Suppressor macrophage treated with lipopolysaccharide for 4 hours (primary cell): ENCODE results near the gene STXBP4.
"Not testable (repeated sequence)": the region's sequence is repeated elsewhere in the genome, so short reads cannot be mapped to it uniquely, and the experiment has no call there.

Experiments
- DNase-seq: peaks from one replicate; pipeline ENCODE4 v3.0.0-alpha.2; 2020

Gene STXBP4

DNA sequence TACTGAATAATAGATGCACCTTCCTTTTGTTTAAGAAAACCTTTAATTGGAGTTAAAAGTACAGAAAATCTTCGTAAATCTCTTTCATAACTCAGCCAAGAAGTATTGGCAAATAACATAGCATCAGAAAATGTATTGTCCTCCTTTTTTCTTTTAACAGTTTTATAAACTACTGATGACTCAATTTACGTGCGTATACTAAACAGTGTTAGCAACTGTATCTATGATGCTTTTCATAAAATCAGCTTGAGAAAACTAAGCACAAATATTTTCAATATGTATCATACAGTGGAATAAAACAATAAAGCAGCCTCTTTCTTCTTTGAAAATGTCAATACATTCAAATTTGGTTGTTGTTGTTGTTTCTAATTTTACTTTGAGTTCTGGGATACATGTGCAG, 88.6 kb downstream of the STXBP4 start:
- DNase-seq: no peak

DNA sequence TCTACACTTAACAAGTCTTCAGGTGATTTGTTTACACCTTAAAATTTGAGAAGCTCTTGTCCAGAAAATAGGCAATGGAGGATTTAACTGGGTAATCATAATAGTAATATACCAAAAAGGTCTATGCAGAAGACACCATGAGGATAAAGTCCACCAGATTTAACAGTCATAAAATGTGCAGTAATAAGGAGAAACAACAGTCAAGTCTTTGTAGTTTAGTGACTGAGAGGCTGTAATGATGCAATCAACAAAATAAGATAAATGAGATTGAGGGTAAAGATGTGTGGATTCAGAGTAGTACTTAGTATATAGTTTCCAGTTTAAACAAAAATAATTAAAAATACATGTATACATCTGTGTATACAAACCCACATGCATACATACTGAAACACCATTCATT, 91.2 kb downstream of the STXBP4 start:
- no peak for DNase-seq

DNA sequence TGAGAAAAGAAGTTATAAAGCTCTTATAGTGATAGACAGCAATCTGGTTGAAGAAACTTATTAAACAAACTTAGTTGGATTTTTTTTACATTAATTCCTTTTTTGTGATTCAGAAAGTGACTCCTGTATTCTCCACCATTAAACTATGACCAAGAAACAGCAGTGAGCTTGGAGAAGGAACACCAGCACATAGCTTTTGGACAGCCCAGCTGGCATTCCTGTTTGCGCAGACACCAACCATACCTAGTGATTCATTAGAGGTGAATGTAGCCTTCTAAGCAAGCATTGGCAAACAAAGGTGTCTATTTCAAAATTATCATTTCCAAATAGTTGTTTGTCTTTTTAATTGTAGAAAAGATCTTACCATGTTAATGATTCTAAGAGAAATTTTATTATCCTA, 94.4 kb downstream of the STXBP4 start:
- no peak for DNase-seq

GRCh38 chr17:55063885-55064874, 95.6 kb downstream of the STXBP4 start:
- no peak for DNase-seq

DNA sequence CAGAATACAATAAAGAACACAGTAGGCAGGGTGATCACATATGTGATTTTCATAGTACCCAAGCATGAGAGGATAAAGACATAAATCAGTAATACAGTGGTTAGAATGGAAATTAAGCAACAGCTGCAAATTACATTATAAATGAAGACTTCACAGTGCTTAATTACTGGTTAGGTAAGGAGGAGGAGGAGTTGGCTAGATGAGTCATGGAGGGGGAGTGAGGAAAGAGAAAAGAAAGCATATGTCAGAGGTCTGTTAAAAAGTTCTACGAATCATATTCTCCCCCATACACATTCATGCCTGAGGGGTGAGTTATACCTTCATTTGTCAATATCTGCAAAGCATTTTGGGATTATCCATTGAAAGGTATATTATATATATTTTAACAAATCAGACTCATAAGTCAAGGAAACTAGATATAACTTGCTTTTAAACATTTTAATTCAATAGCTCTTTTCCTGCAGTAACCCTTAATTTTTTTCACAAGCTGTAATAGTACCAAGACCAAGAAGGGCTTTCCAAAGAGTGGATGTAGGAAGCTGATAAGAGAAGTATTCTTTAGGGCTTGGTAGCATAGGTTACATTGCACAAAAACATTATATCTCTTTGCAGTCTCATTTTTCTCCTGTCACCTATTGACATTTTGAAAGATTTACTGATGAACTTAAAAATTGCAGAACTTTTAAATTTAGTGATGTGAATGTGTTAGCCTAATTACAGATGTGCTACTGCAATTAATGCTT, 99.3 kb downstream of the STXBP4 start:
- no peak for DNase-seq

GRCh38 chr17:55068862-55069811, 100.6 kb downstream of the STXBP4 start:
- DNase-seq: no peak

DNA sequence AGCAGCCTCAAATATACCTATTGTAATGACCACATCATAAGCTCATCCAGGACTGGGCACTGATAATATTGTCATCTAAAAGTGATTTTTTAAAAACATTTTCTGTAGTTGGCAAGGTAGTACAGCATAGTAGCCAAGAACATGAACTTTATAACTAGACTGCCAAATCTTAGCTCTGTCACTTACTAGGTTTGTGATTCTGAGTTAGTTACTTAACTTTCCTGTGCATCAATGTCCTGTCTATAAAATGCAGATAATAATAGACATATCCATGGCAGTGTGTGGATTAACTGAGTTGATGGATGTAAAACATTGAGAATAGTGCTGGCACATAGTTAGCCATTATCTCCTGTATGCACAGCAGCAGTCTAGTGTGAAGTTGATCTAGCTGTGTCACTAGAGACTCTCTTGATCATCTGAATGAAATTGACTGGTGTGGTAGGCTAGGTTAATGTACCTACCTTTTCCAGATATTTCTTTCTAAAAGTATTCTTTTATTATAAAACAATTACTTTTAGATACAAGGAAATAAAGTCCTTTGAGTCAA, 101.5 kb downstream of the STXBP4 start:
- no peak for DNase-seq

DNA sequence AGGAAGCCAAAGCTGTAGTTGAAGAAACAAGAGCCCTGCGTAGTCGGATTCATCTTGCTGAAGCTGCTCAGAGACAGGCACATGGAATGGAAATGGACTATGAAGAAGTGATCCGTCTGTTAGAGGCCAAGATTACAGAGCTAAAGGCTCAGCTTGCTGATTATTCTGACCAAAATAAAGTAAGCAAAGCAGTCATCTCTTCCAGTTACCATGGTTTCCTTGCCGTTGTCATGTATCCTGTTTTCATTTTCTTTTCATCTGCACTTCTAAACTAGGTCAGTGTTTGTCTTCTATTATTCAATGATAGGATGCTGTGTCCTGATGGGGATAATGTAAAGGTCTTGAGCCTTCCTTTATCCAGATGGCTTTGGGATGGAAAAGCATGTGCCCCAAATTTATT, 104.3 kb downstream of the STXBP4 start:
- no peak for DNase-seq

GRCh38 chr17:55073467-55073866, 104.9 kb downstream of the STXBP4 start:
- not testable (repeated sequence) for DNase-seq

DNA sequence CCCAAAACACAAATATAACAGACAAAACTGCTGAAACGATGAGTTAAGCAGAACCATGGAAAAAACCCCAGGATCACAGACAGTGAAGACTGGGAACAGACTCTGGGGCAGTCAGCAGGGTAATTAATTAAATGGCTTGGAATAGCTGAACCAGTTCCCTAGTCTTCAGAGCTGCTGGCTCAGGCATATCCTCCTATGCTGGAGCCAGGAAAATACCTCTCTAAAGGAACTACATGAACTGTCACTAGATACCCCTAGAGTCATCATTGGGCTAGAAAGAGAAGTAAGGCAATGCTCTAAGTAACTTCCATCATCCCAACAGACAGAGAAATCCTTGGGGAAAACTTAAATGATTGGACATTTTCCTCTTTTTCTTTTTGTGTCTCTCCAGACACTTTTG, 113.0 kb downstream of the STXBP4 start:
- DNase-seq: no peak

- peak; percentile 58 for DNase-seq
Observed at GRCh38 chr17:55086635-55087058, 118.1 kb downstream of the STXBP4 start.

GRCh38 chr17:55089256-55089655, 120.7 kb downstream of the STXBP4 start:
- no peak for DNase-seq

- no peak for DNase-seq
Observed at GRCh38 chr17:55090079-55090492, 121.5 kb downstream of the STXBP4 start.

DNA sequence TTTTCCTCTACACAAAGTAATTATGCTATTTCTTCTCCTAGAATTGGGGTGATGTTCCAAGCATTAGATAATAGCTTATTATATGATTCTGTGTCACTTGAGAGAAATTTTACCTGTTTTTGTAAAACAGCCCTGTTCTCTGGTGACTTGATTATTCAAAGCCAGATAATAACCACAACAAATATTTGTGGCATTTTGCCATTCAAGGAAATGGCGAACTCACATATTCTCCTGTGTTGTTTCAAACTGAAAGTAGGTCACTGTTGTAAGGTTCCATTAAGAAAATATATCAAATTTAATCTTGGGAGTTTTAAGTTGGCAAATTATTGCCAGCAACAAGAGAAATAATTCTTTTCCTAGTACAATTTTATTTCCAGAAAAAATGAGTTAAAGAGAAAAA, 124.8 kb downstream of the STXBP4 start:
- DNase-seq: no peak

GRCh38 chr17:55098765-55099164, 130.2 kb downstream of the STXBP4 start:
- DNase-seq: no peak

- DNase-seq: no peak
Observed at GRCh38 chr17:55110521-55110920, 142.0 kb downstream of the STXBP4 start.

GRCh38 chr17:55114283-55114682, 145.7 kb downstream of the STXBP4 start:
- no peak for DNase-seq

GRCh38 chr17:55116440-55116914, 147.9 kb downstream of the STXBP4 start:
- DNase-seq: no peak

DNA sequence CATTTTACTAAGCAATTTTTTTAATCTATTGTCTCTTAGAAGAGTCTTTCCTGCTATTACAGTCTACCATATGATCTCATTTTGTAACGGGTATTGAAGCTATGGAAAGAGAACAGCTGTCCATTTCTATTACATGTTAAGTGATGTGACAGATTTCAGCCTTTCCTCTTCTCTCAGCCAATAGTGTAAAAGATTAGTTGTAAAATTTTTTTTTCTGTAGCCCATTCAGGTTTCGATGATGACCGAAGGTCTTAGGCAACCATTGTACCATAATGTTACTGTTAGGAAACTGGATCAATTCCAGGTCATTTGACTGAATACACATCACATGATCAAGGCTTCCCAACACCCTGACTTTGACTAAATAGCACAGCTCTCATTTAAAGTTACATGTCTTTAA, 148.6 kb downstream of the STXBP4 start:
- DNase-seq: peak; percentile 2

- no peak for DNase-seq
Observed at GRCh38 chr17:55120651-55121050, 152.1 kb downstream of the STXBP4 start.

DNA sequence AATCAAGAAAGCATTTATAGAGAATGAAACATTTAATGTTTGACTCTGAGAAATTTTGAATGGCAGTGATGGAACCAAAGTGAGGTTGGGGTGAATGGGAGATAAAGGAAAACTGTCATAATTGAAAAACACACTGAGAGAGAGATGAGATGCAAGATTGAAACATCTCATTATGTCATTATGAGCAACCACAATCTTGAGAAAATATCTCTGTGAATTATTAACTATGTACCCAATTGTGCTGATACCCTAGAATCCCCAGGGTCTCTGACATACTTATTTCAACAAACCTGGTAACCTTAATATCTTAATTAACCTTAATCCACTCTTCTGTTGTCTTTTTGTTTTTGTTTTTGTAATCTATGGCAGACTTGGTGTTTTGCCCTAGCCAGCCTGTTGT, 152.7 kb downstream of the STXBP4 start:
- DNase-seq: no peak

DNA sequence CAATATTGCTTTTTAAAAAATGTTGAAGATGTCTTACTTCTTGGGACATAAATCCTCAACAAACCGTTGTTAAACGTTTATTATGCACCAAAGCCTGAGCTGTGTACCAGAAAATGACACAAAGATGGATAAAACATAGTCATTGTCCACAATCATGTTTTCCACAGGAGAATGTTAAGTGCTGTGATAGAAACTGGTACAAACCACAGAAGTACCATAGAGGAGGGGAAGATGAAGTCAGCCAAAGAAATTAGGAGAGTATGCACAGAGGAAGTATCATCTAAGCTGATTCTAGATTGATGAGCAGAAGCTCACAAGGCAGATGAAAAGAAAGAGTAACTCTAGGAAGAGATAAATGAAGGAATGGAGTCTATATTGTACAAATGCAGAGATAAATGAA, 153.5 kb downstream of the STXBP4 start:
- no peak for DNase-seq
